SK-N-SH (cell line): ENCODE data around the gene RFX1.

Experiments
- CHD2 ChIP-seq: fragments of 150-350 bp; IDR thresholded peaks from 2 replicates; pipeline ENCODE4 v1.6.1; 2018; ENCODE audit warnings: low read length; ENCODE audit not compliant: partially characterized antibody
- EP300 ChIP-seq, 2 experiments: IDR thresholded peaks; 2 replicates each; pipeline versions ENCODE4 v1.4.0 to v1.6.1; 2012; ENCODE audit warnings: borderline replicate concordance in 1 of 2, low read depth in 1 of 2, low read length in 1 of 2
- MXI1 ChIP-seq: IDR thresholded peaks from 2 replicates; pipeline ENCODE4 v1.6.1; 2012; ENCODE audit warnings: mild to moderate bottlenecking, low read depth, low read length, improper control_type of control experiment
- TAF1 ChIP-seq: IDR thresholded peaks from 2 replicates; pipeline ENCODE4 v1.6.1; 2012; ENCODE audit warnings: low read depth, mild to moderate bottlenecking, low read length, moderate library complexity, borderline replicate concordance

- TF ChIP-seq EP300 (IDR thresholded peaks at IDR 0.05; ENCODE audit: borderline replicate concordance in 1 of 2, low read depth in 1 of 2, low read length in 1 of 2) (no peak), TAF1 (no peak), MXI1 (no peak), CHD2 (no peak)
Observed at GRCh38 chr19:13966684-13967128, 39.4 kb downstream of the RFX1 start.
